ENCODE measurements around the gene TMEM135. TPM values are rescaled to one million over a fixed set of nuclear protein-coding genes. Genes with fewer than 3 reads are reported as not detected.

Gene TMEM135
- total and polyA plus RNA-seq, 2 donors from 2014 or later, result 12.0 to 24.6 TPM

DNA sequence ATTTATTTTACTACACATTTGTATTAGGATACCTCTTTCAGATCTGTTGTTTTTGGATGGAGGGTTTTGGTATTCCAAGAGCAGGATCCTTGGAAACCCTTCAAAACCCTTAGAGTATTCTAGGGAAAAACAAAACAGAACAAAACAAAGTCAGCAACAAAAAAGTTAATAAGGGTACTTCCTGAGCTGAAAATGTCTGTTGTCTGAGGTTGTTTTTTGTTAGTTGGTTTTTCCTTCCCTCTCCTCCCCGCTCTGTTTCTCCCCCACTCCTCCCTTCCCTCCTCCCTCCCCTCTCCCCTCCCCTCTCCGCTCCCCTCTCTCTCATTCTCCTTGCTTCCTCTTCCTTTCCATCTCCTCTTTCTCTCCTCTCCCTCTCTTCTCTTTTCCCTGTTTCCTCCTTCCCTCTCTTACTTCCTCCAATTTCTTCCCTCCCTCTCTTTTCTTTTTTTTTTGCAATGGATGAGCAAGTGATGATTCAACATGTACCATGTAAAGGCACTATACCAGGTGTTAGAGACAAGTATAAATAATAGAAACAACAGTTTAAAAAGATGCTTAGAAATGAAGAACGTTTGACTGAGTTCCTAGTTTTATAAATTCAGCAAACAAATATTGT, 160.6 kb downstream of the TMEM135 start:
- FAIRE-seq, result no peak

DNA sequence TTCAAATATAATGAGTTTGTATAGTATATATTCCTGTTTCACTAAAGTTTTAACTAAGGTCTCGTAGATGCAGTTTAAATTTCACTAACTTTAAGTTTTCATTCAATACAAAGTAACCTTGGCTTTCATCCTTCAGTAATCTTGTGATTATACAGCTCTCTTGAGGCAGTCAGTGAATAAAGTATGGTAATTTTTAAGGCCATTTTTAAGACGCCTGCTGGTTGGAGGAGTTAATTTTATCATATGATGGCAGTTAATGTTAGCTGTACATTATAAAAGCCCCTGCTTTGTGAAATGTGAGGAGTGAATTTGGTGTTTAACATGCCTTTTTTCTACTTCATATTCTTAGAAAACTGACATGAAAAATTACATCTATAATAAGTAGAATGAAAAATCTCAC, 163.6 kb downstream of the TMEM135 start:
- FAIRE-seq (no peak), DNase-seq (no peak)
- Histone ChIP-seq H3K4me3 (ENCODE audit: low read length in 3 of 3) (no peak overlapping the region), H3K27ac (ENCODE audit: low read depth in 2 of 2, low read length in 2 of 2) (no peak overlapping the region), H3K27me3 (ENCODE audit: control insufficient read depth, insufficient read depth, low read length) (no peaks in the 10 kb centered on the region), H3K4me1 (ENCODE audit: control insufficient read depth in 2 of 3, insufficient read depth in 2 of 3, low read depth in 1 of 3, low read length in 3 of 3) (no peaks in the 10 kb centered on the region), H3K9ac (ENCODE audit: low read length in 3 of 3) (no peak overlapping the region), H3K9me3 (ENCODE audit: control insufficient read depth in 2 of 3, insufficient read depth in 1 of 3, low read length in 3 of 3) (no peaks in the 10 kb centered on the region), H3K36me3 (ENCODE audit: control insufficient read depth in 2 of 3, insufficient read depth in 3 of 3, low read length in 3 of 3) (no peaks in the 10 kb centered on the region)
- intact Hi-C loops (cut with DNase I), result no loop called here
- TF ChIP-seq, protein P1, sequence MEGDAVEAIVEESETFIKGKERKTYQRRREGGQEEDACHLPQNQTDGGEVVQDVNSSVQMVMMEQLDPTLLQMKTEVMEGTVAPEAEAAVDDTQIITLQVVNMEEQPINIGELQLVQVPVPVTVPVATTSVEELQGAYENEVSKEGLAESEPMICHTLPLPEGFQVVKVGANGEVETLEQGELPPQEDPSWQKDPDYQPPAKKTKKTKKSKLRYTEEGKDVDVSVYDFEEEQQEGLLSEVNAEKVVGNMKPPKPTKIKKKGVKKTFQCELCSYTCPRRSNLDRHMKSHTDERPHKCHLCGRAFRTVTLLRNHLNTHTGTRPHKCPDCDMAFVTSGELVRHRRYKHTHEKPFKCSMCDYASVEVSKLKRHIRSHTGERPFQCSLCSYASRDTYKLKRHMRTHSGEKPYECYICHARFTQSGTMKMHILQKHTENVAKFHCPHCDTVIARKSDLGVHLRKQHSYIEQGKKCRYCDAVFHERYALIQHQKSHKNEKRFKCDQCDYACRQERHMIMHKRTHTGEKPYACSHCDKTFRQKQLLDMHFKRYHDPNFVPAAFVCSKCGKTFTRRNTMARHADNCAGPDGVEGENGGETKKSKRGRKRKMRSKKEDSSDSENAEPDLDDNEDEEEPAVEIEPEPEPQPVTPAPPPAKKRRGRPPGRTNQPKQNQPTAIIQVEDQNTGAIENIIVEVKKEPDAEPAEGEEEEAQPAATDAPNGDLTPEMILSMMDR (IDR thresholded peaks at IDR 0.05; ENCODE audit: borderline replicate concordance, extremely low read depth, insufficient read depth), result no peak

More for the DNA sequence above, 160.6 kb downstream of the TMEM135 start:
- H3K9me3 ChIP-seq (ENCODE audit: control insufficient read depth in 2 of 3, insufficient read depth in 1 of 3, low read length in 3 of 3), result no peaks in the 10 kb centered on the region
- H3K4me3 ChIP-seq (ENCODE audit: low read length in 3 of 3), result no peak overlapping the region
- intact Hi-C loops (cut with DNase I), result no loop called here
- no peak overlapping the region for H3K9ac ChIP-seq (ENCODE audit: low read length in 3 of 3)
- H3K4me1 ChIP-seq (ENCODE audit: control insufficient read depth in 2 of 3, insufficient read depth in 2 of 3, low read depth in 1 of 3, low read length in 3 of 3), result no peaks in the 10 kb centered on the region
- TF ChIP-seq, protein P1 (IDR thresholded peaks at IDR 0.05; ENCODE audit: borderline replicate concordance, extremely low read depth, insufficient read depth), result no peak
- DNase-seq, result no peak
- H3K27ac ChIP-seq (ENCODE audit: low read depth in 2 of 2, low read length in 2 of 2), result no peak overlapping the region
- H3K36me3 ChIP-seq (ENCODE audit: control insufficient read depth in 2 of 3, insufficient read depth in 3 of 3, low read length in 3 of 3), result no peaks in the 10 kb centered on the region
- no peaks in the 10 kb centered on the region for H3K27me3 ChIP-seq (ENCODE audit: control insufficient read depth, insufficient read depth, low read length)

DNA sequence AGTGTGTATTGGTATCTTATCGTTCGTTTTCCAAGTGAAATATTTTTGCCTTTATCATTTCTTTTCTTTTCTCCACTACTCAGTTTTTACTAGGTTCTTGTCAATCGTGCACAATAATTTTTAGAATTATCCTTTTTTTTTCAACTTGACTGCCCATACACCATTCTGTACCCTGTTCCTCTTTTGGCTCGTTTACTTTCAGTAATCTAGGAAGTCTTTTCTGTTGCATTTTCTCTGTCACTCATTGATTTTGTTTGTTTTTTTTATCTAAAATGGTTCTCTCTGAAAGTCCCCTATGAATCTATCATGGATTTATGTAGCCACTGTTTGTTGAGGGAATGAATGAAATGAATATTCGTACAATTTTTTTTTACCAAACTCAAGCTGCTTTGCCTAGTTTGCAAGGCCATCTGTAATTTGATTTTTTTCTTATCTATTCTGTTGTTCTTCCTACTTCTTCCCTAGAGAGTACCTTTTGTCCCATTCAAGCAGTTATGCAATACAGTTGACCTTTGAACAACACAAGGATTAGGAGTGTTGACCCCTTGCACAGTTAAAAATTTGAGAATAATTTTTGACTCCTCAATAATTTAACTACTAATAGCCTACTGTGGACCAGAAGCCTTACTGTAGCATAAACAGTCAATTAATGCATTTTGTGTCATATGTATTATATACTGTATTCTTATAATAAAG, 166.3 kb downstream of the TMEM135 start:
- H3K36me3 ChIP-seq (ENCODE audit: control insufficient read depth in 2 of 3, insufficient read depth in 3 of 3, low read length in 3 of 3), result no peaks in the 10 kb centered on the region
- no peaks in the 10 kb centered on the region for H3K4me1 ChIP-seq (ENCODE audit: control insufficient read depth in 2 of 3, insufficient read depth in 2 of 3, low read depth in 1 of 3, low read length in 3 of 3)
- FAIRE-seq (no peak), DNase-seq (no peak)
- no peaks in the 10 kb centered on the region for H3K9me3 ChIP-seq (ENCODE audit: control insufficient read depth in 2 of 3, insufficient read depth in 1 of 3, low read length in 3 of 3)
- no peak overlapping the region for H3K27ac ChIP-seq (ENCODE audit: low read depth in 2 of 2, low read length in 2 of 2)
- H3K27me3 ChIP-seq (ENCODE audit: control insufficient read depth, insufficient read depth, low read length), result no peaks in the 10 kb centered on the region
- TF ChIP-seq, protein P1 (IDR thresholded peaks at IDR 0.05; ENCODE audit: borderline replicate concordance, extremely low read depth, insufficient read depth), result no peak
- no peak overlapping the region for H3K4me3 ChIP-seq (ENCODE audit: low read length in 3 of 3)
- intact Hi-C loops (cut with DNase I), result no loop called here
- H3K9ac ChIP-seq (ENCODE audit: low read length in 3 of 3), result no peak overlapping the region

All from kidney (tissue), 14 donors.